ENCODE results near the gene ZNF213. TPM values are rescaled to one million over a fixed set of nuclear protein-coding genes. Genes with fewer than 3 reads are reported as not detected.
A peak's percentile ranks its signal among the peaks of the same experiment; 100 is the strongest.

The ZNF213 gene
- total RNA-seq, 1 experiment from 2014 or later: 15.9 TPM

DNA sequence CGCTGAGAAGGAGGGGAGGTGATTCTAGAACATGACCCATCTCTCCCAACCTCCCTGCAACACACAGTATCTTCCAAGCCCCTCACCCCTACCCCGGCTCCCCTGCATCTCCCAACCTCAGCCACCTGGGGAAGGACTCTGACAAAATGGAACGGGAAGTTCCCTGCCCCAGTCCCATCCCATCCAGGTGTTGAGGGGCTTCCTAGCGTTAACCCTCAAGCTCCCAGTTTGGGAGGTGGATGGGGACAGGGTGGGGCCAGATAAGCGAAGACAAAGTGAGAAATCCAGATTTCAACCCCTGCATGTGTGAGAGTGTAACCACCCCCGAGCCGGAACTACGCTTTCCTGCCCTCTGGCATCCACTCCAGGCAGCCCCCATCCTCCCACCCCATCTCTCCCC, 37.6 kb upstream of the ZNF213 start:
- POLR2A ChIA-PET (ENCODE audit: unreplicated experiment): no interaction called here
- no TSS peak for BruUV-seq (replicated peaks)
- H2AFZ ChIP-seq: no peak overlapping the region

DNA sequence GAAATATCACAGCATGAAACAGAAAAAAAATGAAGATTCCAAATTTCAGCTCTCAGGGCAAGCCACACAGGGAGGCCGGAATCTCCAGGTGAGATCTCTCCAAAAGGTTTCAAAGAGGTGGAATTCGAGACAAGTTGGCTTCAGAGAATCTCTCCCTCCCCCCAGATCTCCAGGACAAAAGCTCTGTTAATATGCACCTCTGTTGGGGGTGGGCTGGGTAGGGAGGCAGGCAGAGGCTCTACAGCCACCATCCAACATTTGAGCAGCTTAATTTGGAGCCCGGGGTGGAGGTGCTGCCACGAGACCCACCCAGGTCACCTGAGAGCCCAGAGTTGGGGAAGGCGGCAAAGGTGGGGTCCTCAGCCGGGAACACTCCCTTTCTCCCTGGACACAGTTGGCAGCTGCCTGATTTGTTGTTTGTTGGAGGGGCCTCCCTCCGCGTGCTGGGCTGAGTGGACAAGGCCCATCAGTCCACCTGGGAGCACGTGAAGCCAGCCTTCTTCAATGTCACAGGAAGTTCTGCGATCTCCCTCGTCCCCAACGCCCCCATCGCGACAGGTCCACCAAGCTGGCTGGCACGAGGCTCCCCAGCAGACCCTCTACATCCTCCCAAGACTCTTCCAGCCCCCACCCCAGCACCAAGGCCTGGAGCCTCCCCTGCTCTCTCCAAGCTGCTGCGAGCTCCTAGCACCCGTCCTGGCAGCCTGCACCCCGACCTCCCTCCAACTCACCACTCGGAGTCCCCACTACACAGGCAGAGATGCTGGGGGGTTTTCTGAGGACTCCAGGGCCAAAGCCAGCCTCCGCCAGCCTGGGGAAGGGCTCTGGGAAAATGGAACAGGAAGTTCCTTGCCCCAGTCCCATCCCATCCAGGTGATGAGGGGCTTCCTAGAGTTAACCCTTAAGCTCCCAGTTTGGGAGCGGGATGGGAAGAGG, 36.1 kb upstream of the ZNF213 start, which contains the start of gene ZSCAN10:
TSS of gene ZSCAN10 (minus strand) at position 836 of the 936 bp plus-strand sequence. CDS start 6,357 bp downstream, outside the sequence.
- Histone ChIP-seq H3K27ac (no peak within 1 kb of the TSS), H2AFZ (no peak within 1 kb of the TSS), H3K9me2 (ENCODE audit: insufficient read depth) (no peaks in the 10 kb centered on the region), H3K4me3 (peak within 1 kb of the TSS; percentile 32; the same call in 1 of the 2 replicates), H3K4me2 (peak within 1 kb of the TSS; percentile 65), H3K27me3 (ENCODE audit: insufficient read depth, low read depth) (no peaks in the 10 kb centered on the region), H3K4me1 (replicated peaks; ENCODE audit: insufficient read depth) (peaks cover 5% of the 10 kb centered on the region; the same call in 1 of the 2 replicates), H3K9me3 (ENCODE audit: insufficient read depth, low read depth) (no peaks in the 10 kb centered on the region), H4K20me1 (ENCODE audit: insufficient read depth) (no peaks in the 10 kb centered on the region), H3K36me3 (ENCODE audit: low read depth) (no peaks in the 10 kb centered on the region), H3K79me2 (ENCODE audit: low read depth) (no peaks in the 10 kb centered on the region), H3F3A (ENCODE audit: insufficient read depth, low read depth) (peaks cover 19% of the 10 kb centered on the region)
- POLR2A ChIA-PET (ENCODE audit: unreplicated experiment): interaction anchor here (0.7 kb wide), 1 partner anchor 76 kb away, joined by 6 read pairs; no protein-coding TSS in a partner anchor
- intact Hi-C loops (cut with micrococcal nuclease; ENCODE audit: unreplicated experiment): no loop called here
- BruUV-seq (replicated peaks): no TSS peak
- CTCF ChIA-PET: interaction anchor here (0.6 to 1.2 kb wide), 5 partner anchors 13 to 1075 kb away, joined by 3 to 9 read pairs (median 8); no protein-coding TSS in a partner anchor
- no peak for DNase-seq
- no peak for TF ChIP-seq CTCF (conservative IDR thresholded peaks at IDR 0.05)
- TF ChIP-seq EZH2 (IDR thresholded peaks at IDR 0.05; ENCODE audit: low read depth): no peak

More for the DNA sequence above, 37.6 kb upstream of the ZNF213 start:
- peaks cover 13% of the 10 kb centered on the region for H3F3A ChIP-seq (ENCODE audit: insufficient read depth, low read depth)
- no peaks in the 10 kb centered on the region for H3K27me3 ChIP-seq (ENCODE audit: insufficient read depth, low read depth)
- H3K36me3 ChIP-seq (ENCODE audit: low read depth): no peaks in the 10 kb centered on the region
- TF ChIP-seq EZH2 (IDR thresholded peaks at IDR 0.05; ENCODE audit: low read depth) (no peak), CTCF (conservative IDR thresholded peaks at IDR 0.05) (no peak)
- H3K27ac ChIP-seq: no peak overlapping the region
- no peaks in the 10 kb centered on the region for H3K9me3 ChIP-seq (ENCODE audit: insufficient read depth, low read depth)
- no peak for DNase-seq
- intact Hi-C loops (cut with micrococcal nuclease; ENCODE audit: unreplicated experiment): no loop called here
- H3K4me3 ChIP-seq: no peak overlapping the region
- H4K20me1 ChIP-seq (ENCODE audit: insufficient read depth): no peaks in the 10 kb centered on the region
- no peaks in the 10 kb centered on the region for H3K79me2 ChIP-seq (ENCODE audit: low read depth)
- peaks cover 5% of the 10 kb centered on the region; the same call in 1 of the 2 replicates for H3K4me1 ChIP-seq (replicated peaks; ENCODE audit: insufficient read depth)
- H3K4me2 ChIP-seq: no peak overlapping the region
- H3K9me2 ChIP-seq (ENCODE audit: insufficient read depth): no peaks in the 10 kb centered on the region
- CTCF ChIA-PET: interaction anchor here (0.6 kb wide), 1 partner anchor 11 kb away, joined by 6 read pairs; no protein-coding TSS in a partner anchor

DNA sequence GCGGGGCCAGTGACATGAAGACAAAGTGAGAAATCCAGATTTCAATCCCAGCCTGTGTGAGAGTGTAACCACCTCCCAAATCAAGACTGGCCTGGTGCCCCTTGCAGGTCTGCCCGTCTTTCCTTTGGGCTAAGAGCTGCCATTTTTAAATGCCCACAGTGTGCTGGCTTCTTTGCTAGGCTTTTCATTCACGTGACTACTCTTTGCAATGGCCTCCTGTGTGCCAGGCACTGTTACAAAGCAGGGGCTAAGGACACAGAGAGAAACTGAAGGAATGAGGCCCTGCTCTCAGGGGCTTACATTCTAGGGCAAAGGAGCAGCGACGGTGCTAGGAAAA, 35.5 kb upstream of the ZNF213 start:
- Histone ChIP-seq H3K4me2 (peak overlapping the region; percentile 65; the same call in 1 of the 2 replicates), H3K27ac (no peak overlapping the region), H3K4me3 (no peak overlapping the region), H3K9me2 (ENCODE audit: insufficient read depth) (no peaks in the 10 kb centered on the region), H3K36me3 (ENCODE audit: low read depth) (no peaks in the 10 kb centered on the region), H3K79me2 (ENCODE audit: low read depth) (no peaks in the 10 kb centered on the region), H3K9me3 (ENCODE audit: insufficient read depth, low read depth) (no peaks in the 10 kb centered on the region), H2AFZ (no peak overlapping the region), H4K20me1 (ENCODE audit: insufficient read depth) (no peaks in the 10 kb centered on the region), H3F3A (ENCODE audit: insufficient read depth, low read depth) (peaks cover 21% of the 10 kb centered on the region), H3K27me3 (ENCODE audit: insufficient read depth, low read depth) (no peaks in the 10 kb centered on the region), H3K4me1 (replicated peaks; ENCODE audit: insufficient read depth) (peaks cover 5% of the 10 kb centered on the region; the same call in 1 of the 2 replicates)
- DNase-seq: no peak
- TF ChIP-seq CTCF (conservative IDR thresholded peaks at IDR 0.05) (no peak), EZH2 (IDR thresholded peaks at IDR 0.05; ENCODE audit: low read depth) (no peak)
- CTCF ChIA-PET: interaction anchor here (0.5 to 1.2 kb wide), 5 partner anchors 31 to 154 kb away, joined by 3 to 38 read pairs (median 7); no protein-coding TSS in a partner anchor
- BruUV-seq (replicated peaks): no TSS peak
- POLR2A ChIA-PET (ENCODE audit: unreplicated experiment): interaction anchor here (0.7 kb wide), 1 partner anchor 77 kb away, joined by 6 read pairs; no protein-coding TSS in a partner anchor
- intact Hi-C loops (cut with micrococcal nuclease; ENCODE audit: unreplicated experiment): no loop called here
